HG03045 (cell line): ENCODE data around the gene DRD2.

ENCODE experiments used
- ATAC-seq: cut with Tn5 transposase; IDR thresholded peaks from one replicate; pipeline ENCODE4 v1.9.1; 2021; ENCODE audit warnings: mild to moderate bottlenecking, moderate library complexity; ENCODE audit not compliant: unreplicated experiment

The DRD2 gene

GRCh38 chr11:113405724-113406478 is 69.3 kb downstream of the DRD2 start:
- no peak for ATAC-seq

- ATAC-seq = no peak
Observed at GRCh38 chr11:113404859-113405430, 70.3 kb downstream of the DRD2 start.

GRCh38 chr11:113401718-113402117 is 73.5 kb downstream of the DRD2 start:
- no peak for ATAC-seq

GRCh38 chr11:113400631-113401230 is 74.5 kb downstream of the DRD2 start:
- no peak for ATAC-seq

GRCh38 chr11:113398669-113399430 is 76.3 kb downstream of the DRD2 start:
- no peak for ATAC-seq

- no peak for ATAC-seq
Observed at GRCh38 chr11:113397821-113398220, 77.4 kb downstream of the DRD2 start.

- ATAC-seq = no peak
Observed at GRCh38 chr11:113397212-113397611, 78.0 kb downstream of the DRD2 start.

GRCh38 chr11:113396690-113397089 is 78.5 kb downstream of the DRD2 start:
- no peak for ATAC-seq

- no peak for ATAC-seq
Observed at GRCh38 chr11:113395782-113396336, 79.3 kb downstream of the DRD2 start.

GRCh38 chr11:113394919-113395318 is 80.3 kb downstream of the DRD2 start:
- no peak for ATAC-seq

GRCh38 chr11:113393501-113393985 is 81.7 kb downstream of the DRD2 start:
- no peak for ATAC-seq

GRCh38 chr11:113392236-113392921 is 82.8 kb downstream of the DRD2 start:
- no peak for ATAC-seq

GRCh38 chr11:113389272-113389671 is 85.9 kb downstream of the DRD2 start:
- no peak for ATAC-seq

GRCh38 chr11:113387605-113388211 is 87.5 kb downstream of the DRD2 start, which contains the start of gene ANKK1:
Gene ANKK1 (plus strand): TSS chr11:113387779. CDS start chr11:113387885, 106 bp downstream.
- no peak for ATAC-seq

GRCh38 chr11:113386866-113387265 is 88.3 kb downstream of the DRD2 start:
- no peak for ATAC-seq

GRCh38 chr11:113385749-113386148 is 89.4 kb downstream of the DRD2 start:
- no peak for ATAC-seq

GRCh38 chr11:113384551-113384950 is 90.6 kb downstream of the DRD2 start:
- ATAC-seq = no peak

- ATAC-seq = no peak
Observed at GRCh38 chr11:113382121-113382520, 93.1 kb downstream of the DRD2 start.

GRCh38 chr11:113378692-113379091 is 96.5 kb downstream of the DRD2 start:
- no peak for ATAC-seq
